Activated CD4-positive, alpha-beta T cell treated with anti-CD3 and anti-CD28 coated beads for 4 hours (primary cell): ENCODE results near the gene FKBP2.

Experiments used
- DNase-seq, 2 donors: peaks; one replicate each; pipeline ENCODE4 v3.0.0-alpha.2; 2020

FKBP2 gene

DNA sequence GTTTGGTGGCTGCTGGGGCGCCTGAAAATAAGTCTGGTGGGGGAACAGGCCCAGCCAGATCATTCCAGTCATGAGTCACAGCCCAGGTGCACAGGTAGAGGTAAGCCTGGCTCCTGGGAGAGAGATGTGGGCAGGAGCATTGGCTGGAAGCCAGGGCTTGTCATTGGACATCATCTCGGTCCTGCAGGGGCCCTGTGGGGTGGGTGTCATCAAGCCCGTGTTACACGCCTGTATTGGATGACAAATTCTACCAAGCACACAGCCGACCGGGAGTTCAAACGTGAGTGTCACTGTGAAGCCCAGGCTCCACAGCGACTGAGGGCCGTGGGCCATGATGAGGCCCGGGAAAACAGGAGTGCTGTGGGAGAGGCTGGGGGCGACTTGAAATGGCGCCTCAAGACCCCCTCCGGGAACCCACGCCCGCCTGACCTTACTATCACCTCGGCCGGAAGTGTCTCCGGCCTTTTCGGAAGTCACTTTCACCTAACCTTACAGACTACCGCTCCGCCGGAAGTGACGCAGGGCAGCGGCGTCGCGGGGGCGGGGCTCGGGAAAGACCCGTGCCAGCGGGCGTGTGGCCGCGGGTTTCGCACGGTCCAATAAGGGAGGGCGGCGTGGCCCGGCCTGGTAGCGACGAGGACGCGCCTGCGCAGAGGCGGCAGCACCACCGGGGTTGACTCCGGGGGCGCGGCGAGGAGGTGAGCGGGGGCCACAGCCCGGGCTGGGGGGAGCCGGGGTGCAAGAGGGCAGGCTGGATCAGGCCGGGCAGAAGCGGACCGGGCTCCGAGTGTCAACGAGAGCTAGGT, at the start of gene FKBP2:
Gene FKBP2, plus strand, starts transcription at position 661 of the 806 bp plus-strand sequence. CDS start 1,293 bp downstream, outside the sequence.
- peak; percentile 97 to 99 for DNase-seq

- no peak for DNase-seq
These were observed 48.5 kb upstream of the FKBP2 start for GRCh38 chr11:64192434-64192833.

DNA sequence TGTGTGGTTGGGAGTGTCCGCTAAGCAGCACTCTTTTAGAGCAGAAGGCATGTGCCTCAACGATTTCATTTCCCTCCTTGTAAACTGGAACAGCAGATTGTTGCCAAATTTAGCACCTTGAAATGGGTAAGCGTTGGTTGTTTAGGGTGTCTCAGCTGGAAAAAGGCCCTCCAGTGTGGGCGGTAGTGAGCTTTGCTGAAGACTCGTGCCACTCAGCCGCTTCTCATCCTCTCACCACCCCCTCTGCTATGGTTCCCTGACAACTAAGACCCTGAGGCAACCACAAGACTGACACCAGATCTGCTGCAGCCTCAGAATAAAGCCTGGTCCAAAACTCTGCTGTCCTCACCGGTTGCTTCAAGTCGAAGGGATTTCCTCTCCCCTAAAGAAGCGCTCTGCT, 44.3 kb upstream of the FKBP2 start:
- DNase-seq: no peak

DNA sequence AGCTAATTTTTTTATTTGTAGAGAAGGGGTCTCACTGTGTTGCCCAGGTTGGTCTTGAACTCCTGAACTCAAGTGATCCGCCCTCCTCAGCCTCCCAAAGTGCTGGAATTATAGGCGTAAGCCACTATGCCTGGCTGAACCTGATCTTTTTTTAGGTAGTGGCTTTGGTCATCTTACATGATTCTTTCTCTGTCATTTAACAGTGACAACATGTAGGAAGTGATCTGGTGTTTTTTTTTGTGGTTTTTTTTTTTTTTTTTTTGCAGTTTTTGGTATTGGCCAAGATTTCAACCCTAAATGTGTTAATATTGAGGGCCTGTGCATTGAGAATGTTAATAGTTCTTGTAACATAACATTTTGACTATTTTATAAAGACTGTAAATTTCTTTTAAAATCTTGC, 42.4 kb upstream of the FKBP2 start:
- DNase-seq: no peak

GRCh38 chr11:64201543-64201942, 39.4 kb upstream of the FKBP2 start:
- no peak for DNase-seq

DNA sequence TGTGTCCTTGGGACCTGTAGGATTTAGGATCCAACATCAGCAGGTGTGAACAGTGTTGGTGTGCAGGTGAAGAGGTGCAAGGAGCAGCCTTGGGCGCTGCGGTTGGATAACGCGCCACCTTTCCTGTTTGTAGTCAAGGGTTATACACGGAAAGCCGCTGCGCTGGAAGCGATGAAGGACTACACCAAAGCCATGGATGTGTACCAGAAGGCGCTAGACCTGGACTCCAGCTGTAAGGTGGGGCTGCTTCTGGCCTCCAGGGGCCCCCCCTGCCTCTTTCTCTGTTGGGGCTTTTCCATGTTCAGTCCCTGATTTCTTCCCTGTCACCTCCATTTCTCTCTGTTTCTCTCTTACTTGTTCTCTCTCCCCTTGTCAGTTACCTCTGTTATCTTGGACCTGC, 37.9 kb upstream of the FKBP2 start:
- no peak for DNase-seq

GRCh38 chr11:64203421-64204079, 37.3 kb upstream of the FKBP2 start:
- DNase-seq: no peak

DNA sequence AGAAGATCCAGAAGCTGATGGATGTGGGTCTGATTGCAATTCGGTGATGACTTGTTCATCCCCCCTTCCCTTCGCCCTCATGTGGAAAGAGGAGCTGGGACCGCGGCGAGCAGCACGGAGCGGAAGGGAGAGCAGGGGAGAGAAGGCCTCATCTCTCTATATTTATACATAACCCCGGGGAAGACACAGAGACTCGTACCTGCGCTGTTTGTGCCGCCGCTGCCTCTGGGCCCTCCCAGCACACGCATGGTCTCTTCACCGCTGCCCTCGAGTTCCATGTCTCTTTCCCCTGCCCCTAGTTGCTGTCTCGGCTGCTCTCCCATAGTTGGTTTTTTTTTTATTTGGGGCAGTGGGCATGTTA, 36.8 kb upstream of the FKBP2 start:
- DNase-seq: no peak

DNA sequence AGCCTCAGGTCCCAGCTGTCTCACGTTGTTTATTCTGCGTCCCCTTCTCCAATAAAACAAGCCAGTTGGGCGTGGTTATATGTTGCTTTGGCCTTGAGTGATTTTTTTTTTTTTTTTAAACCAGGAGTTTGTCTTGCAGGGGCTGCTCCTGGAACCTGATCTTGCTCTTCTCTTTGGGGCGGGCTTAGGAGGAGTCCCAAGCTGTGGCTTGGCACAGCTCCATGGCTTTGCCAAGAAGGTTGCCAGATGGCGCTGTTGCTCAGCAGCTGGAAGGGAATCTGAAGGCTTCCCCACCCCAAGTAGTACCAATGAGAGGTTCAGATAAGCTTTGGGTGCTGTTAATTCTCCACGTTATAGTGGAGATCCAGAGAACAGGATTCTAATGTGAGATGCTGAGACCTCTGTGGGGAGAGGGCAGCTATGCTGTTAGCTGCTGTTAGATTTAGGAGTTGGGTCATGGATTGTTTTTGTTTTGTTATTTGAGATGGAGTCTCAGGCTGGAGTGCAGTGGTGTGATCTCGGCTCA, 36.4 kb upstream of the FKBP2 start:
- peak; percentile 82 to 85 for DNase-seq

GRCh38 chr11:64206457-64207255, 34.2 kb upstream of the FKBP2 start, which contains the start of gene FERMT3:
Gene FERMT3 (plus strand): TSS chr11:64206721. CDS start chr11:64207365, 644 bp downstream.
- DNase-seq: peak; percentile 69 to 77

DNA sequence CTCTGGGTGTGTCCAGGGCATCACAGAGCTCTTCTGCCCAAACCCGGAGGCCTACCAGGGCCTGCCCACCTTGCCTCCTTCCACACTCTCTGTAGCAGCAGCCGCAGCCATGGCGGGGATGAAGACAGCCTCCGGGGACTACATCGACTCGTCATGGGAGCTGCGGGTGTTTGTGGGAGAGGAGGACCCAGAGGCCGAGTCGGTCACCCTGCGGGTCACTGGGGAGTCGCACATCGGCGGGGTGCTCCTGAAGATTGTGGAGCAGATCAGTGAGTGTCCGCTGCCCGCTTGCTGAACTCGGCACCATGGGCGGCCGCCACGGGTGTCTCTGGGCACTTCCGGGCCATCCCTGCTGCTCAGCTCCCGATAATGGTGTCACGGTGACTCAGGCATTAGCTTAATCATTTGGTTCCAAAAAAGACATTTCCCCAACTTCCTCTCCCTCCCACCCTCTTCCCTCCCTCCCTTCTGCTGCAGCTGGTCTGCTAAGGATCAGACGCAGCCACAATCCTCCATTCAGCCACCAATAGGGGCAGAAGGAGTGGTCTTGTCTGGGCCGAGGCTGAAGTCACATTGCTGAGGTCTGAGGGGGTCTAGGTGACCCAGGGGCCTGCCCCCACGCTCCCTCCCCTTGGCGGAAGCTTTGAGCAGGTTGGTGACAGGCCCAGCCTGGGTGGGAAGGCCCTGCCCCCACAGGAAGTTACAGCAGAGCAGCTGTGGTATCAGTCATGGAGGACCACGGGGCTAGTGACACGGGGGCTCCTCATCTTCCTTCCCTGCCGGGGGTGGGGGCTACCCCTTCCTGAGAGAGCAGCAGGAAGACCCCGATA, 33.4 kb upstream of the FKBP2 start:
- DNase-seq: peak; percentile 79 to 84

DNA sequence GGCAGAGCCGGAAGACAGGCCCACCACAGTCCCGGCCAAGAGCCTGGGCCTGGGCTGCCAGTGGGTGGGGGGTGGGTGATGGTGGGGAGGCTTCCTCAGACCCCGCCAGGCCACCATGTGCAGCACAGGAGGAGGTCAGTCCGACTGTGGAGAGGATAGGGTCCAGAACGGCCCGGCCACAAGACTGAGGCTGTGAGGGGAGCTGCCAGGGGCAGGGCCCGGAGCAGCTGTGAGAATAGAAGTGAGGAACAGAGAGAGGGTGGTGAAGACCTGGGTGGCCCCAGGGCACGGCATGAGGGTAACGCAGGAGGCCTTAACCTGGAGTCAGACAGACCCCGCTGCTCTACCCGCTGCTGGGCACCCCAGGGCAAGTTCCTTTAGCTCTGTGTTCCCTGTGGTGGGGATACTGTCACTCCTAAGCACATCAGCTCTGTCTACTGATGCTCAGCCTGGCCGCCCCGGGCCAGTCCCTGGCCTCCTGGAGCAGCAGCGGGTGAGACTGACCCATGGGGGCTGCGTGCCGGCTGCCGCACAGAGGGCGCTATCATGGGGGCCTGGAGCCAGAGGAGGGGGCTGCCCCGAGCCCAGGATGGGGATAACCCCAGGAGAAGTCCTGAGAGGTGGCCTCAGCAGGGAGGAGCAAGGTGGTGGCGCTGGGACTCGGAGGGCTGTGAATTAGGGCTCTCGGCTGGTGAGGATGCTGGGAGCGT, 32.7 kb upstream of the FKBP2 start:
- no peak for DNase-seq

DNA sequence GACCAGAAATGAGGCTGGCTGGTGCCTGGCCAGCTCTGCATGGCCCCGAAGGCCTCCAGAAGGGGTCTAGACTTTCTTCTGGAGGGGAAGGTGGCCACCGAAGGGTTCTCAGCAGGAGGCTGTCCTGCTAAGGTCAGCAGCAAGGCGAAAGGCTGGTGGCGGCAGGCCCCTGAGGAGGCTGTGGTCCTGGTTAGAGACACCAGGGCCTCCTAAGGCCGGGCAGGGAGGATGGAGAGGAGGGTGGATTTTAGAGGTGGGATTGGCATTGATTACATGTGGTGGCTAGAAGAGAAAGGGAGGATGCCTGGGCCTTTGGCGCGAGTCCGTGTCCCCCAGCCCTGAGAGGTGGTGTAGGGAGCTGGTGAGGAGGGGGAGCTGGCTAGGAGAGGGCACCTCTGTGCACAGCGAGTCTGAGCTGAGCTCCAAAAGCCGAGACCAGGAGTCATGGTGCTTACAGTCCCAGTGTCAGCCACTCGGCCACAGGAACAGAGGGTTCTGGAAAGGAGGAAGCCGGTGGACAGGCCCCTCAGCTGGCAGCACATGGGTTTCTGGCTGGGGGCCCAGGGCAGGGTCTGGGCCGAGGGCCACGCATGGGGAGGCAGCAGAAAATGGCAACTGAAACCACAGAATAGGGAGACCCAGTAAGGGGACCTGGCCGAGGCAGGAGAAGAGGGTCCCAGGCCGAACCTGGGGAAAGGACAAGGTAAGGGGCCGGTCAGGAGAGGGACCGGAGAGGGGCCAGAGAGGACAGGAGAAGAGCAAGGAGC, 31.9 kb upstream of the FKBP2 start:
- no peak for DNase-seq

GRCh38 chr11:64209563-64209843, 31.4 kb upstream of the FKBP2 start:
- DNase-seq: no peak

DNA sequence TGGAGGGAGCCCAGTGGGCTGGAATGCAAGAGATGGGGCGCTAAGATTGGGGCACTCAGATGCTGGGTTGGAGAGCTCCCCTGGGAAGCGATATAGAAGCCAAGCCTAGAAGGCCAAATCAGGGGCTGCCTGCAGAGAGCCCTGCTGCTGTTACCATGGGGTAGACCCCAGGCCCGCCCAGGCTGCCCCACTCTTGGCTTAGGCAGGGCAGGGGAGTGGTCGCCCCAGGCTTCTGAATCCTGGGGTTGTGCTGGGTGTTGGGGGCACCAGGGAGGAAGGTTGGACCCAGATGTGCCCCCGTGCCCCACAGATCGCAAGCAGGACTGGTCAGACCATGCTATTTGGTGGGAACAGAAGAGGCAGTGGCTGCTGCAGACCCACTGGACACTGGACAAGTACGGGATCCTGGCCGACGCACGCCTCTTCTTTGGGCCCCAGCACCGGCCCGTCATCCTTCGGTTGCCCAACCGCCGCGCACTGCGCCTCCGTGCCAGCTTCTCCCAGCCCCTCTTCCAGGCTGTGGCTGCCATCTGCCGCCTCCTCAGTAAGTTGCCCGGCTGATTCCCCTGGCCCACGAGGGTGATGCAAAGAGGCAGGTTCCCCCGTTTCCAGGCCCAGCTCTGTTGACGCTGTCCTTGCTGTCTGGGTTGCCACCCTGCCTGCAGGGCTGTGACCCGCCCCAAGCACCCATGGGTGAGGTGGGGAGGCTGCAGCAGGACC, 30.4 kb upstream of the FKBP2 start:
- no peak for DNase-seq

- DNase-seq: no peak
These were observed 29.6 kb upstream of the FKBP2 start for GRCh38 chr11:64211181-64211872.

DNA sequence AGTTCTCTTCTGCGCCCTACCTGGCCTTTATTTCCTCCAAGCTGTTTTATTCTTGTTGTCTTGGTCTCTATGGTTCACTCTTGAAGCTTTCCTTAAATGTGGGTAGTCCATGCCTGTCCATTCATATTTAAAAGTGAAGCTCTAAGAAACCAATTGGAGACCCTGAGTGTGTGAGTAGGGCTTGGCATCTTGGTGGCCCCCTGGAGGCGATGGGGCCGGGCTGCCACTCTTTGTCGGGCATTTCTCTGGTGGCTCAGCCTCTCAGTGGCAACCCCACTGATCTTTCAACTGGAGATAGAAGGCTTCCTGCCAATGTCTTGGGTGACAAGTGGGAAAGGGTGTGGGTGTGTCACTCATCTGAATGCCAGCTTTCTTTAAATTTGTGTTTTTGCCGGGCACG, 24.0 kb upstream of the FKBP2 start:
- DNase-seq: no peak

DNA sequence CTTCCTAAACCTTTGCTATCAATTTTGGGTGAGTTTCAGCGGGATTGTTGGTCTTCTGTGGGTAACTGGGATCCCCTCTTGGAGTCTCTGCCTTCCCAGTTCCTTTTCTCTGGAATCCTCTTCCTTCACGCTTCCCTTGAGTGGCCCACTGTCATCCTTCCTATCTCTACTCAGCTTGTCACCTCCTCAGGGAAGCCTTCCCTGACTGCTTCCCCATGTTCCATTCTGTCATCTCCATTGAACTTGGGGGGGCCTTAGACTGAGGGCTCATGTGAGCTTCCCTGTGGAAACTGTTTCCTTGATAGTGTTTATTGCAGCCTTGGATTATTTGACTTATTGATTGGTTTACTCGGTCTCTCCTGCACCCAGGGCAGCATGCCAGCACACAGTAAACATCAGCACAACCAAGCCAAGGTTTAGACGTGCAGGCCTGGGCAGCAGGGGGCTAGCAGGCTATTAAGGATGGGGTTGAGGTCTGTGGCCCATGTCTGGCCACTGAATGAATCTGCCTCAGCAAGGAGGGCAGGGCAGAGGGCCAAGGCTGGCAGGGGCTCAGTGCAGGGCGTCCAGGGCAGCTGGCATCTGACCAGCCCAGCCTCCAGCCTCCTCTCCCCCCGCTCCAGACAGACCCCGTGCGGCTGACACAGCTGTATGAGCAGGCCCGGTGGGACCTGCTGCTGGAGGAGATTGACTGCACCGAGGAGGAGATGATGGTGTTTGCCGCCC, 22.1 kb upstream of the FKBP2 start:
- DNase-seq: no peak

DNA sequence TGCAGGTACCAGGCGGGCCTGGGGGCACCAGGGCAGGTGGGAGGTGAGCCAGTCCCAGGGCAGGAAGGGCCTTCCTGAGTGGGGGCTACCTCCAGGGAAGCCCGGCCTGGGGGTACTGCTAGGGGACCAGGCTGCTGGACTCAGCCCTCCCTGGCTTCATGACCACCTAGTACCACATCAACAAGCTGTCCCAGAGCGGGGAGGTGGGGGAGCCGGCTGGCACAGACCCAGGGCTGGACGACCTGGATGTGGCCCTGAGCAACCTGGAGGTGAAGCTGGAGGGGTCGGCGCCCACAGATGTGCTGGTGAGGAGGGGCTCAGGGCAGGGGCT, 21.6 kb upstream of the FKBP2 start:
- DNase-seq: no peak
